Duodenal mucosa (tissue), 2 donors: ENCODE results near the gene MED27.
A peak's percentile ranks its signal among the peaks of the same experiment; 100 is the strongest.

Experiments
- H3K27ac ChIP-seq: one replicate; pipeline ENCODE4 v1.7.0; 2013; ENCODE audit warnings: low read depth, low read length
- H3K27me3 ChIP-seq, 2 donors: one replicate each; pipeline ENCODE4 v1.7.0; 2013; ENCODE audit warnings: low read length in 2 of 2, control low read depth in 1 of 2; ENCODE audit not compliant: insufficient read depth in 2 of 2, control insufficient read depth in 1 of 2
- H3K36me3 ChIP-seq, 2 donors: one replicate each; pipeline ENCODE4 v1.7.0; 2013; ENCODE audit warnings: low read length in 2 of 2, control low read depth in 1 of 2; ENCODE audit not compliant: insufficient read depth in 2 of 2, control insufficient read depth in 1 of 2
- H3K4me1 ChIP-seq, 2 donors: one replicate each; pipeline ENCODE4 v1.7.0; 2013; ENCODE audit warnings: low read length in 2 of 2, control low read depth in 1 of 2; ENCODE audit not compliant: insufficient read depth in 2 of 2, control insufficient read depth in 1 of 2
- H3K4me3 ChIP-seq, 2 donors: one replicate each; pipeline ENCODE4 v1.7.0; 2013; ENCODE audit warnings: low read length in 2 of 2, low read depth in 1 of 2
- H3K9ac ChIP-seq, 2 donors: one replicate each; pipeline ENCODE4 v1.7.0; 2013; ENCODE audit warnings: low read length in 2 of 2, low read depth in 1 of 2
- H3K9me3 ChIP-seq, 2 donors: one replicate each; pipeline ENCODE4 v1.7.0; 2013; ENCODE audit warnings: low read length in 2 of 2, control low read depth in 1 of 2; ENCODE audit not compliant: control insufficient read depth in 1 of 2

The MED27 gene

DNA sequence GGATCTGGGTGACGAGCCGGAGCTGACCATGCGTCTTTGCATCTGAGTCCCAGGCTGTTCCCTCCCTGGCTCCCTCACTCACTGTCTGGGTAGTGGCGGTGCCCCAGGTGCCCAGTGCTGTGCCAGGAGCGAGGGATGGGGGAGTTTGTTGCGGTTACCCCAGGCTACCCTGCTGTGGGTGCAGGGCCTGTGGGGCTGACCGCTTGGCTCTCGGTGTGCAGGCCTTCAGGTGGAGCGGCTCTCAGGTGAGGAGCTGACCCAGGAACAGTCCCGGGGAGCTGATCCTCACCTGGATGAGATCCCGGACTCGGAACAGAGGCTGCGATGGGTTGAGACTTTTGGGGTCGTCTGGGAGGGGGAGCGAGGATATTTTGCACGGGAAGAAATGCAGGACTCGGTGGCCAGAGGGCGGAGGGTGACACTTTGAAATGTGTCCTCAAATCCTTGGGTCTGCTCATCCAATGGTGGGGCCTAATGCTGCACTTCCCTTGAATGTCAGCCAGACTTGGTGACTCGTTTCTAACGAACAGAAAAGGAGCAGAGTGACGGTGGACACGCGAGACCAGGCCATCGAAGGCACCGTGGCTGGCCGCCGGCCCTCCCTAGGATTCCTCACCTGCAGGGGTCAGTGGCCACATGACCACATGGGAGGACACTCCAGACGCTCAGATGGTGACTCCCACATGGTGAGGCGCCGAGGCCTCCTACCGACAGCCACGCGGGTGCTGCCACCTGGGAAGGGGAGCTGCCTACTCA, 235.5 kb downstream of the MED27 start:
- H3K9ac ChIP-seq = no peak overlapping the region
- no peak overlapping the region for H3K4me3 ChIP-seq
- no peaks in the 10 kb centered on the region for H3K9me3 ChIP-seq
- no peaks in the 10 kb centered on the region for H3K36me3 ChIP-seq
- no peak overlapping the region for H3K27ac ChIP-seq
- peaks cover 0 to 4% of the 10 kb centered on the region in 2 donors for H3K27me3 ChIP-seq
- peaks cover 0 to 6% of the 10 kb centered on the region in 2 donors for H3K4me1 ChIP-seq

DNA sequence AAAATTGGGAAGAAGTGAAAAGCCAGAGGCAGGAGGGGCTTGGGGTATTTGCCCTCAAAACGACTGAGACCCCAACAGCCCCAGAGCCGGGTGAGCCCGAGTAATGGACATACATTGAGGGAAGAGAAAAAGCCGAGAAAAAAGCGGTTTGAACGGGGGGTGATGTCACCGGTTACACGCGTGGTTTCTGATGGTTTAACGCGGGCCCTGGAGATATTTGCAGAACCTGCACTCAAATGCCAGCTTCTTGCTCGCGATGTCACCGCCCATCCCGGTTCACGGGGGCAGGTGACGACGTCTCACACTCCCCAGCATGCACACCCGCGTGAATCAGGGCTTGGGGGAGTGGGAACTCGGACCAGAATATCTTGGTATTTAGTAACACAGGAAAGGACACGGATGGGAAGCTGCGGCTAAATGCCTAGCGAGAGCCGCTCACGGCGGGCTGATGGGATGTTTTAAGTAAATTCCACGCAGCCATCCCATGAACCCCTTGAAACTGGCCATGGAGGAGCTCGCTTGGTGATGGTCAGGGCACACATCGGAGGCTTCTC, 237.8 kb downstream of the MED27 start:
- peaks cover 0 to 6% of the 10 kb centered on the region in 2 donors for H3K4me1 ChIP-seq
- no peak overlapping the region for H3K9ac ChIP-seq
- no peaks in the 10 kb centered on the region for H3K36me3 ChIP-seq
- H3K9me3 ChIP-seq = no peaks in the 10 kb centered on the region
- H3K4me3 ChIP-seq = no peak overlapping the region
- no peak overlapping the region for H3K27ac ChIP-seq
- H3K27me3 ChIP-seq = peaks cover 0 to 4% of the 10 kb centered on the region in 2 donors

DNA sequence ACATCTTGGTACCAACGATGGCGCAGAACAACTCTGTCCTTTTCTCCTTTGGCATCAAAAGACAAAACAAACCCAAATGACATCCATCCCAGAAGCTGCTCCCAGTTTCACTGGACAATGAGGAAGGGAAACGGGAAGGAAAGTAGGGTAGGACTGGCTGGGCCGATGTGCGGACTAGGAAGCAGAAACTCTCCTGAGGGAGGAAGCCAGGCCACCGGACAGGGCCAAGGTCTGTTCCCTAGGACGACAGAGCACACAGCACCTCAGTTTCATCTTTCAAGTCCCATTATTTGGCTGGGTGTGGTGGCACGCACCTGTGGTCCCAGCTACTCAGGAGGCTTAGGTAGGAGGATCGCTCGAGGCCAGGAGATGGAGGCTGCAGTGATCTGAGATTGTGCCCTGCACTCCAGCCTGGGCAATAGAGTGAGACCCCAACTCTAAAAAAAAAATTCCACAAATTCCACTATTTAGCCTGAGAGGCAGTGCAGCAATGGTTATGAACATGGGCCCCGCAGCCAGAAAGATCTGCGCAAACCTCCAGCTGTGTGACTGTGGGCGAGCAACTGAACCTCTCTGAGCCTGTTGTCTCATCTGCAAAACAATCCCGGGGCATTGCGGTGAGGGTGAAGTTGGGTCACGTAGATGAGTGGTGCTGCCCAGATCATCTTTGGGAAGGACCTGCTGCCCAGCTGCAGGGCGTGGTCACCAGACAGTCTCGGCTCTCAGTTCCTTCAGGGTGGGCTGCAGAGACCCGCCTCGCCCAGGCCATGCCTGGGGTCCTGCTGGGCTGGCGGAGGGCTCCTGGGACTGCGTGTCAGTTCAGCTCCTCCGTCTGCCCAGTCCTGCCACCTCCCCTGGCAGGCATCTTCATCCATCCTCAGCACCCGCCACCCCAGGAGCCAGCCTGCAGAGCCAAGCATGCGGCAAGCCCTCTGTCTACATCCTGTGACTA, 238.6 kb downstream of the MED27 start:
- no peak overlapping the region for H3K4me3 ChIP-seq
- no peaks in the 10 kb centered on the region for H3K9me3 ChIP-seq
- H3K9ac ChIP-seq = no peak overlapping the region
- H3K27ac ChIP-seq = no peak overlapping the region
- no peaks in the 10 kb centered on the region for H3K36me3 ChIP-seq
- H3K4me1 ChIP-seq = peaks cover 0 to 6% of the 10 kb centered on the region in 2 donors
- no peaks in the 10 kb centered on the region for H3K27me3 ChIP-seq

DNA sequence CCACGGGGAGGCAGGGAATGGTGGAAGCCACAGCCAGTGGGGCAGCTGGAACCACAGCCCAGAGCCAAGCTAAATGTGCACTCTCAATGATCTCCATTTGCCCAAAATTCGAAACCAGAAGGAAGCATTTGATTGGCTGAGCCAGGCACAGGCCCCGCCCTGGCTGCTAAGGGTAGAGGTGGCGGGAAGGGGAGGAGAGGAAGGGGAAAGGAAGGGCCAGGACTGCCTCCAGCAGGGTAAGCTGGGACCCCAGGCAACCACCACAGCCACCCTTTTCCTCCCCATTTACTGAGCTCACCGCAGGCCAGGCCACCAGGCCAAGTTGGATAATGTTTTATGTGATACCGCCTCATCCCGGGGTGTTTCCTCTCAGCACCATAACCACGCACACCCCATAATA, 239.4 kb downstream of the MED27 start:
- no peak overlapping the region for H3K27ac ChIP-seq
- H3K4me3 ChIP-seq = no peak overlapping the region
- H3K4me1 ChIP-seq = peaks cover 0 to 6% of the 10 kb centered on the region in 2 donors
- no peak overlapping the region for H3K9ac ChIP-seq
- no peaks in the 10 kb centered on the region for H3K9me3 ChIP-seq
- no peaks in the 10 kb centered on the region for H3K27me3 ChIP-seq
- H3K36me3 ChIP-seq = no peaks in the 10 kb centered on the region

DNA sequence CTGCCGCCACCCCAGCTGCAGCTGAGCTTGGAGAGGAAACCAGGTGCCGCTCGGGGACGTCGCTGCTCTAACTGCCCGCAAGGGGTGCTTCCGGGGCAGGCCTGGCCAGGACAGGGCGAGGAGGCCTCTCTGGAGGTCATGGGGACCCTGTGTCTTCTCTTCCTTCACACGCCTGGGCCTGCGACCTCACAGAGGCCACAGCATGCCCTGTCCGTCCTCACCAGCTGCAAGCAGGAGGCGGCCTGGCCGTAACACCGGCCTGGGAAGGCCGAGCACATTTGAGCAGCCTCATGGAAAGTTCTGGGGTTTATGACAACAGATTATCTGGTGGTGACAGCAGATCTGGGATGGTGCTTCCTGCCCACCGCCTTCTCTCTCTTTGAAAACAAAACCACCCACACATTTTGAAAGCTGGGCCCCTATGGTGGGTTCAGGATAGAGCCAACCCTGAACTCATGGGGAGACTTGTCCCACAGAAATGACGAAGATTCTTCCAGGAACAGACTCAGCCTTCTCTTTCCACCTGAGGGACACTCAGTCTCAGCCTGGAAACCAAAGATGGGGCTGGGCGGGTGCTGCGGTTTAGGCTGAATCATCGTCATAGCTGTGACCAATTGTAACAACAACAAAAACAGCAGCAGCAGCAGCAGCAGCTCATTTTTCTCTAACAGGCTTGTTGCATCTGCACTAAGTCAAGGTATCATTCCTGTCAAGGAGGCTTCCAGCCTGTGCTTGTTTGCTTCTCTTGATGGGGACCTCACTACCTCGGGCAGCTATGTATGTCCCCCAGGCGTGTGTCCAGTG, 240.2 kb downstream of the MED27 start:
- Histone ChIP-seq H3K9me3 (no peaks in the 10 kb centered on the region), H3K9ac (no peak overlapping the region), H3K27ac (peak overlapping the region; percentile 14), H3K4me1 (peaks cover 0 to 6% of the 10 kb centered on the region in 2 donors), H3K36me3 (no peaks in the 10 kb centered on the region), H3K4me3 (no peak overlapping the region), H3K27me3 (no peaks in the 10 kb centered on the region)

DNA sequence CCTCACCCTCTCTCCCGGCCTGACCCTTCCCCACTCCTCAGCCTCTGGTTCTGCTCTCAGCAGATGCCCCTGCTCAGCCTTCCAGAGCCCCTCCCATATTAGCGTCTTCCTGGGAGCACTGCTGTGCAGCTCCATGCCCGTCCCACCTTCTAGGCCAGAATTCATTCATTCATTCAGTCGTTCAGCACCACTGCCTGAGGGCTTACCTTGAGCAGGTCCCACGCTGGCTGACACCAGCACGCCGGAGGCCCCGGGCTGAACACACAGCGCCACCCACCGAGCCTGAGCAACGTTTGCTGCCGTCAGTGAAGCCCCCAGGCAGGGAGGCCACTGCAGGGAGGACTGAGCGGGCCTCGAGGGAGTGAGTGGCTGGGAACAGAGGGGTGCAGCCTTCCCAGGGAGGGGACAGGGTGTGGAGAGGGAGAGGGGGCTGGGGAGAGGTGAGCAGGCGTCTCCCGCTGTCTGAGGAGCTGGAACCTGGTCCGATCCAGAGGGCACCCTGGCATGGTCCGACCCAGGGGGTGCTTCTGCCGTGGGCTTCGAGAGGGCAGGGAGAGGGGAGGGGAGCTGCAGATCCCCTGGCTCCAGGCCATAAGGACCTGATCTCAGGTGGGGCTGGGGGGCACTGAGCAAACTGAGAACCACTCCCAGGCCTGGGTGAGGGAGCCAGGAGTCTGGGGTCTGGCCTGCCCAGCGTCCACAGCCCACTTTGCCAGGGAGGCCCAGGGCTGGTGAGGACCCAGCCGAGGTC, 241.0 kb downstream of the MED27 start:
- Histone ChIP-seq H3K9ac (no peak overlapping the region), H3K9me3 (peaks cover 1 to 4% of the 10 kb centered on the region in 2 donors), H3K27ac (no peak overlapping the region), H3K27me3 (no peaks in the 10 kb centered on the region), H3K36me3 (no peaks in the 10 kb centered on the region), H3K4me3 (no peak overlapping the region), H3K4me1 (peaks cover 0 to 6% of the 10 kb centered on the region in 2 donors)

DNA sequence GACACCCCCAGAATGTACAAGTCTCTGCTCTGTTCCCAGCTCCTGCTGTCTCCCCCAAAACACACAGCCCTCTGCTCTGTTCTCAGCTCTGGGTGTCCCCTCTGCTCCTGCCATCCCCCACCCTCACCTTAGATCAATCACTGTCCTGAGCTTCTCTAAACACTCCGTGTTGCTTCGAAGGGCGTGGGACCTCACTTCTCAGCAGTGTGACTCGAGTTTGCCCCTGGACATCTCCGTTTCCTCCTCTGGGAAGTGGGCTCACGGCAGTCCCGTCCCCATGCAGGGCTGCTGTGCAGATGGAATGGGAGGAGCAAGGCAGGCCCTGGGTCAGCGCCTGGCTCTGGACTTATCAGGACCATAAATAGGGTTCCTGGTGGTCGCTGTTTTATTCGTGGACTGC, 241.8 kb downstream of the MED27 start:
- Histone ChIP-seq H3K4me1 (peaks cover 0 to 6% of the 10 kb centered on the region in 2 donors), H3K4me3 (no peak overlapping the region), H3K27ac (no peak overlapping the region), H3K36me3 (no peaks in the 10 kb centered on the region), H3K9me3 (peaks cover 5 to 7% of the 10 kb centered on the region in 2 donors), H3K27me3 (no peaks in the 10 kb centered on the region), H3K9ac (no peak overlapping the region)

DNA sequence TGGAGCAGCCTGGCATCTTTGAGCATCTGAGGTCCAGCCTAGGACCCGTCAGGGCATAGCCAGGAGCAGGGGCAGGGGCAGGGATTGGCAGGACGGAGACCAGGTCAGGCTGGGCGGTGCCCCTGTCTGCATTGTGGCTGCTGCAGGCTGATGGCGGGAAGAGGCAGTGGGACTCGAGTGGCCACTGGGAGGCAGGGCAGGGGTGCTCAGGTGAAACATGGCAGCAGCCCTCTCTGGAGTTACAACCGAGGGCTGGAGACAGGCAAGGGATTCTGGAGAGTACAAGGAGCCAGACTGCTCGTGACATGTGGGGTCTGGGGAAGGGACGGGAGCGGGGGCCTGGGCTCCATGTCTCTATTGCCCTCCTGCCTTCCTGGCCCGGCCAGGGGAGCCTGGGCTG, 242.4 kb downstream of the MED27 start:
- Histone ChIP-seq H3K4me1 (peaks cover 0 to 6% of the 10 kb centered on the region in 2 donors), H3K27me3 (peaks cover 0 to 2% of the 10 kb centered on the region in 2 donors), H3K27ac (no peak overlapping the region), H3K9ac (no peak overlapping the region), H3K4me3 (no peak overlapping the region), H3K36me3 (no peaks in the 10 kb centered on the region), H3K9me3 (peaks cover 5 to 7% of the 10 kb centered on the region in 2 donors)

DNA sequence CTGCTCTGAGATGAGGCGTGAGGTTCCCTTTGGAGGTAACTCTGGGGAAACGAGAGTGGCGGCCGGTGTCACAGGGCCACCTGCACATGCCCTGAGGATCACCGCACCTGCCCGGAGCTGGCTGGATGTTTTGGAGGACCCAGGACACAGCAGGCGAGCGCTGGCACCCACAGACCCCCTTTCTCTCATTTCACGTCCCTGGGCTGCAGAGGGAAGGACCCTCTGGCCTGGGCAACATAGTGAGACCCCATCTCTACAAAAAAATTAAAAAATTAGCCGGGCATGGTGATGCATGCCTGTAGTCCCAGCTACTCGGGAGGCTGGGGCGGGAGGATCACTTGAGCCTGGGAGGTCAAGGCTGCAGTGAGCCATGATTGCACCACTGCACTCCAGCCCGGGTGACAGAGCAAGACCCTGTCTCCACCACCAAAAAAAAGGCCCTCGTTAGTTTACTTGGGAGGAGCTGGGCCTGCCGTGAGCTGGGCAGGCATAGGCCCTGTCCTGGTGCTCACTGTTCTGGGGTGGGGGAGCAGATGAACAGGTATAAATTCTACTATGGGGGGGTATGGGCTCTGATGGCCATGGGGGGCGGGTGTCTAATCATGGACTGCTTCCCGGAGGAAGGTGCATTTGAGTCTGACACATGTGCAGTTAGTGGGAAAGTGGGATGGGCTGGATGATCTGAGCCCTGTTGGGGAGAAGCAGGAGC, 242.9 kb downstream of the MED27 start:
- Histone ChIP-seq H3K4me1 (peaks cover 0 to 6% of the 10 kb centered on the region in 2 donors), H3K27ac (no peak overlapping the region), H3K4me3 (no peak overlapping the region), H3K9me3 (peaks cover 5 to 7% of the 10 kb centered on the region in 2 donors), H3K36me3 (no peaks in the 10 kb centered on the region), H3K27me3 (peaks cover 0 to 2% of the 10 kb centered on the region in 2 donors), H3K9ac (no peak overlapping the region)
